Stimulated activated CD8-positive, alpha-beta memory T cell treated with anti-CD3 and anti-CD28 coated beads, Interleukin-7, amount 100 ng/mL, for 24 hours (primary cell): ENCODE results near the gene KRT78.

Experiments used
- DNase-seq: peaks from one replicate; pipeline ENCODE4 v3.0.0-alpha.2; 2020; ENCODE audit warnings: low read depth

KRT78 gene

DNA sequence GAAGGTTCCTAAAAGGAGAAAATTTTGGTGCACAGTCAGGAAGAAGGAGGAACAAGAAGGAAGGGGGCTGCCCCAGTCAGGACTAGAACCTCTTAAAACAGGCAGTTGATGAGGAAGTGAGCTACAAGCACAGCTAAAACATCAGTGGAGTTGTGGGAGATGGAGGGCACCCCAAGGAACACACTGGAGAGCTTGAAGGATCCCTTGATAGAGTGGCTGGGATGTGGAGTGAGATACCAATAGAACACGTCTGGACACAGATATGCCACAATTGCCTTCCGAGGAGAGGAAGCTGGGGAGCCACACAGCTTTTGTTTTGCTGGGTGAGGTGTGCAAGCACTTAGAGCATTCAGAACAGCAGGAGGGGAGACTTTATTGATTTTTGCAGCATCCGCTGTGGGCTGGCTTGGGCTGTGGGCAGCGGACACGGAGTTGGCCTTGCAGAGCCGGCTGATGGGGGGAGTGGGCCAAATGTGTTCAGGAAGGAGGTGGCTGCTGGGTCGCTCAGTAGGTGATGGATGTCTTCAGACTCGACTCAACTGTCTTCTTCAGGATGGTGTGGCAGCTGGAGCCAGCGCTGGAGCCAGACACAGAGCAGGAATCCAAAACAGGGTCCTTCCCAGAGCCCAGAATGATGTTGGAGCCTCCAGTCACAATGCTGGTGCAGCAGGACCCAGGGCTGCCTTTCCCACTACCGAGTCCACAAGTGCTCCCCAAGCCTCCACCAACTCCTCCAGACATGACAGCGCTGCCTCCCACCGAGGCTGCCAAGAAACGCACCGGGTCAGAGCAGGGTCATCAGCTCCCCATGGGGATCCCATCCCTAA is 10.0 kb downstream of the KRT78 start:
- DNase-seq = no peak

DNA sequence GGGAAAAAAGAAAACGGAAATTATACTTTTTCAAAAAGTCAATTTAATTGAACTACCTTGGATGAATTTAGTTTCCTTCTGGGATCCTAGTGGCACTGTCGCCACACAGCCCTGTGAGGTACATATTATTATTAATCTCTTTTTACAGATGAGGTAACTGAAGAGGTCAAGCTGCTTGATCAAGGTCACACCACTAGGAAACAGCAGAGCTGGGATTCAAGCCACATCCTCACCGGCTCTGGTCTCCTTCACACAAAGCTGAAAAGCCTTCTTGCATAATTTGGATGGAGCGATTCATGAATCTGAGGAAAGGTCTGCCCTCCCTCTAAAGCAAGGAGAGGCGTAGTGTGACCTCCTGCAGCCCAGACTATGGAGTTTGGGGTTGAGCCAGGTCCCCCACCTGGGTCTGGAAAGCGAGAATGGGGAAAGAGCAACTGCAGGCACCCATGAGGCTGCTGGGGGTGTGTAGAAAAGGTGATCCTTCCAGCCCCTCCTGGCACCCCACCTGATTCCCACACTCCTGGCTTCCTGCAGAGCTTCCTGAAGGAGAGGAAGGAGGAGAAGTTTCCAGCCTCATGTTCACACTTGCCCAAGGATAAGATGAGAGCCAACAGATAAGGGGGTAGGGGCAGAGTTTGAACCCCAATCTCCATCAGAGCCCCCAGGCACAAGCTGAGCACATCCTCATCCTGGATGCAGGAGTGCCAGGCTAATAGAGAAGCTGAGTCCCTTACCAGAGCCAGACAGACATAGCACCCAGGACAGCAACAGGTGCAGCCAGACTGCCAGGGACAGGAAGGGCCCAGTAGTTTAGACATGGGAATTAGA is 10.8 kb downstream of the KRT78 start:
- DNase-seq = no peak

DNA sequence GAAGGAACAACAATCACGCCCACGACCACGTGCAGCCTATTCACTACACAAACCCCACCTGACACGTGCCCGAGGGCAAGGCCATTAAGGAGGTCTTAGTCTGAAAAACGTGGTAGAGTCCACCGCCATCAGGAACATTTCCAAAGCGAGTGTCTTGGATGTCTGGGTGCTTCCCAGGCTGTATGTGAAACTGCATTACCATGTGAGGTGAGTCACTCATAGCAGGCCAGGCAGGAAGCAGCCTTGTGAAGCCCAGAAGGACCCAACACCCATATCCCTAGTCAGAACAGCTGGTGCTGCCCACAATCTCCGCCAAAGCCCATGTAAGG is 11.4 kb downstream of the KRT78 start:
- DNase-seq = no peak

DNA sequence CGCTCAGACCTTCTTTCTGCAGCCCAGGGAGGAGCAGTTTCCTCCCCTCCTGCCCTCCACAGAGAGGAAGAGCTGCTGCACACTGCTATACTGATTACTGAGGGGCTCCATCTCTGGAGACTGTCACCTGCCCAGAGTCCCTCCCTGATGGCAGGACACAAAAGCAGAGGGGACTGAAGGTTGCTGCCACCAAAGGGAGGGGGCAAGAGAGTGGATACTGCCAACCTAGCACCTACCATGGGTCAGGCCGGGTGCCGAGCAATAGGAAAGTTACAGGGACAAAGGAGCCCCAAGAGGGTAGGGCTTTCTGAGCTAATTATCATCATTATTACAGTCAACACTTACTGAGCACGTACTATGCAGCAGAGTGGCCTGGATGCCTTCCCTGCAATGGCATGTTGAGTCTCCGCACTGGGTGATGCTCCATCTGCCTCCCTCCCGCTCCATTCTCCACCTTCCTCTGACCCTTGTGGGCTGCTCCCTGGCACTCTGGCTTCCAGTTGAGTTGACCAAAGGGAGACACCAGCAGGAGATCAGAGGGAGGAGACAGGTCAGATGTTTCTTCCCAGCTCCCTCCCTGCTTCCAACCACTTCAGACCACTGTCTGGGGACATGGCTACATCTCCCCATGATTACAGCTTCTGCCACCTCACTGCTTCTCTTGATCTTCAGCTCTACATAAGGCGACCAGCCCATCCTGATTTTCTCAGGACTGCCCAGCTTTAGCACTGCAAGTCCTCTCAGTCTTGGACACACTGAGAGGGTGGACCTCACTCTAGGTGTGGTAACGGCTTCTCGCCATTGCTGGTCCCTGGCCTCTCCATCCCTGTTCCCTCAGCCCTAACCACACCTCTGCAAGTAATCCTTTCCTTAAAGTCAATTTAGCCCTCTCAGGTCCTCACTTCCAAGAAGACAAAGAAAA is 12.0 kb downstream of the KRT78 start:
- DNase-seq = no peak

DNA sequence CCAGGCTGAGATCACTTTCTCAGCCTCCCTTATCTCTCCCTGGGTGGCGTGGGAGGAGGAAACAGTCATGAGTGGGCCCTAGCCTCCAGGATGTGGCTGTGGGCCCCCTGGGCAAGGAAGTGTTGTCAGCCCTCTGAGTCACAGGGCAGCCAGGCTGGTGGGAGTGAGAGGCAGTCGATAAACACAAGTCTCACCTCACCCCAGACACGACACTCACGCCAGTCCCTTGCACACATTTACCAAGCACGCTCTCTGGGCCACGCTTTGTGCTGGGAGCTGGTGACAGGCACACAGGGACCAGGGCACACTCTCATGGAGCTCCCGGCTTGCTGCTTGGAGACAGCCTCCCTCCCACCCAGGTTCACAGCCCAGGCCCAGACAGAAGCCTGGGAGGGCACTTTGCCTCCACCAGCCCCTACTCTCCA is 12.7 kb downstream of the KRT78 start:
- DNase-seq = peak; percentile 45

DNA sequence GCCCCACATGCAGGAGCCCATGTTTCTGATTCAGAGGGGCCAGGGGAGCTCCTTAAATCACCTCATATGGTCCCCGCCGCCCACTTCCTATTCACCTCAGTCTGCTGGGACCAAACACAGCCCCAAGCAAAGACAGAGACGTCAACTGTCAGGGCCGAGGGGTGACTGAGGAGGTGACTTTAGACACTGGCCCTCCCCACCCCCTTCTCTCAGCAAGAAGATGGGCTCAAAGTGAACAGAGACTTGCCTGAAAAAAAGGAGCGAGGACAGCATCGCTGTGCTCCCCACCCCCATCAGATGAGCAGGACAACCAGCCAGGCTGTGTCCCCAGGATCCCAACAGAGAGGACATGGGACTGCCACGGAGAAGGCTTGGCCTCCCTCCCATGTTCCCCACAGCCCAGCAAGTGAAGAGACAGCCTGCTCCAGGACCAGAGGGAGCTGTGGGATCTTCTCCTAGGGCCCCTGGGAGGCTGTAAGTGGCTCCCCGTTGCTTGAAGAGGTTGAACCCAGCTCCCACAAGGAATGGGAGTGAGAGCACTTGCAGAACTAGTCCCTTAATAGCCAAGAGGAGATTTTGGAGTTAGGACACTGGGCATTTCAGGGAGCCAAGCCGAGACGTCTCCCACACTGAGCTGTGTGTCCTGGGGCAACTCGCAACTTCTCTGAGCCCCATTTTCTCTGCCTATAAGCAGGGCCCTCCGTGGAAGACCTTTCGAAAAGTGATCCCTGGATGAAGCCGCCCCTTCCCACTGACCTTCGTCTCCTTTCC is 13.3 kb downstream of the KRT78 start:
- no peak for DNase-seq

DNA sequence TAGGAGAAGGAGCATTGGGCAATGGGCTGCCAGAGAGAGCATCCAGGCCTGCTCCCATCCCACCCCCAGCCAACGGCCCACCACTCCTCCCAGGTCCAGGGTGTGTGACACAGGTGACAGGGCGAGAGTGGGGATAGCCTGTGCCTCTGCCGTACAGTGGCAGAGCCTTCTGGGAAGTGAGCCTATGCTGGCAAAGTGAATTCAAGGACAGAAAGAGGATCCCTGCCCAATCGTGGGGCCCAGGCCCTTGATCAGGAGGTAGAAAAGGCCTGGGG is 14.1 kb downstream of the KRT78 start:
- no peak for DNase-seq

DNA sequence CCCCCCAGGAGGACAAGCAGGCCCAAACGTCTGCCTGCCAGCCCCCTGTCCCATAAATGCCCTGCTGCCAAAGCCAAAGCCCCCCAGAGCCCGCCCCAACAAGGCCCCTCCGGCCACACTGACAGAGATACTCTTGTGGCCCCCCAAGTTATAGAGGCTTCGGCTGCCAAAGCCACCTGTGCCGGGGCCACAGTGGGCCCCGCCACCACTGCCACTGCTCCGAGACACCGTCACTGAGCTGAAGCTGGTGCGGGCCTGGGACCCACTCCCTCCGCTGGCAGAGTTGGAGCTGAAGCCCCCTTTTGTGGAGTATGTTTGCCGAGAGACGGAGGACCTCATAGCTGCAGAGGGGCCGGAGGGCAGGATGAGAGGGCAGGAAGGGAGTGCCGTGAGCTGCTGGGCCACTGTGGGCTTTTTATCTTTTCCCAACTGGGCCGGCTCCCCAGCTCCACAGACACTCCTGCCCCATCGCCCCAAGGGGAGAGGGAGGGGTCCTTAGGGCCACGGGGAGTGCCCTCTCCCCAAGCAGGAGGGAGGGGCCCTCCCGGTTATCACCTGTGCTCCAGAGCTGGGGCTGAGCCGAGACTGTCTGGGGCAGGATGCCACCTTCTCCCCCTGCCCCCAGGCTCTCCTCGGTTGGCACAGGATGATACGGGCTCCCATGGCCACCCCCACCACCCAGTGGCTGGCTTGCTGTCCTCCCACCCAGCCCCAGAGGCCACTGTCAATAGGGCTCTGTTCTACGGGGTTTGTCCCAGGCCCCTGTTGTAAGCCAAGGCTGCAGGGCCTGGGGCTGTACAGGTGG is 14.7 kb downstream of the KRT78 start, which contains the start of gene KRT79:
Gene KRT79, minus strand, starts transcription at position 390 of the 805 bp plus-strand sequence. Its CDS starts 51 bp downstream, at position 339.
- no peak for DNase-seq

DNA sequence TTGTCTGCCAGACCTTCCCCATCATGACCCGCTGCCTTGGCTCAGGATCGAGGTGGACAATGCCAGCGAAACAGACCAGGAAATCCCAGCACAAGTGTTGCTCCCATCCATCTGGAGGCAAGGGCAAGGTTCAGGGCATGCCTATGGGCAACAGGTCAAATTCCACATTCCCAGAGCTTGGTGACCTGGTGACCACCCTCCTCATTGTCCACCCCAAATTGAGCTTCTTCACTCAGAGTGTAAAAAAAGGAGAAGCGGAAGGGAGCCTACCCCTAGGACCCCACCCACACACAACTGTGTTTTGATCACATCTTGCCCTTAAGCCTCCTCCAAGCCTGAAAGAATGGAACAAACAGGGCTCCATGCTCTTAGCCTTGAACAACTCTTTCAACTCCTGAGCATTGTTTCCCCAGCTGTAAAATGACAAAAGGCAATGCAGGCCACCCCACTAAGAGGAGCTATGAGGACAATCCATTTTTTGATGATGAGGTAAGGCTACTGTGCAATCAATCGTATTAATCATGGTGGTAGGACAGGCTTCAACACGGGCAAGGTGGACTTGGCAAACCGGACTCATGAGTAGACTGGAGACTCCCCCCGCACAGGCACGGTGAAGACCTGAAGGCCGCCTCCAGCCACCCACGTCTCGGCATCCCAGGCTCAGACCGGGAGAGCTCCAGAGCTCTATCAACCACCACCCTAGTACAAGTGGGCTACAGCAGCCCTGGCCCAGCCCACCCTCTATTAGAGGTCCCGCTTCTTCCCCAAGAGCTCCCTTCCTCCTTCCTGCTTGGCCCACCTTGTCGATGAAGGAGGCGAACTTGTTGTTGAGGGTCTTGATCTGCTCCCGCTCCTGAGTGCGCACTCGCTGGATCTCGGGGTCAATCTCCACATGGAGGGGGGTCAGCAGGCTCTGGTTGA is 15.5 kb downstream of the KRT78 start:
- no peak for DNase-seq

DNA sequence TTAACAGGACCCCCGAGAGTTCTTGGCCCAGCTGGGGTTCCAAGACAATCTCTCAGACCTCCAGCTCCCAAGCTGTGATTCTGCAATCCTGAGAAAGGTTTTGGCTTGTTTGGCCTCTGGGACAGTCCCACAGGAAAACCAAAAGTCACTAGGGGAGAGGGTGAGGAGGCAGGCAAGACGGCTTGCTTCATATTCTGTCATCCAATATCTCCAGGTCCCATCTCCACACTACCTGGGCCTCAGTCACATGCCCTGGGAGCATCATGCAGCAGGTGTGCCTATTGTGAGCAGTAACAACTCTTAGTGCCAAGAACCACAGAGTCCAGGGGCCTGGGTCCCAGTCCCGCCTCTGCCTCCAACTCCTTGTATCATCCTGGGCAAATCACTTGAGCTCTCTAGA is 16.3 kb downstream of the KRT78 start:
- no peak for DNase-seq

DNA sequence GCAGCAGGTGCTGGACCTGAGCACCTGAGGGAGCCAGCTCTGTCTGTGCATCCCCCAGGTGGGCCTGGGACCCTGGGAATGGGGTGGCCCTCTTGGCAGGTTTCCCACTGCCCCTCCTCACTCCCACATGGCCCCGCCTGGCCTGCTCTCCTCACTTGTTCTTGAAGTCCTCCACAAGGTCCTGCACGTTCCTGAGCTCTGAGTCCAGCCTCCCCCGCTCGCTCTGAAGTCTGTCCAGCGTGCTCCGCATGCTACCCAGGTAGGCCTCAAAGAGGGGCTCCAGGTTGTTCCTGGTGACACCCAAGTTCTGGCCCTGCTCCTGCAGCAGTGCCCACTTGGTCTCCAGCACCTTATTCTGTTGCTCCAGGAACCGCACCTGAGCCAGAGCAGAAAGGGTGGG is 17.5 kb downstream of the KRT78 start:
- DNase-seq = no peak

DNA sequence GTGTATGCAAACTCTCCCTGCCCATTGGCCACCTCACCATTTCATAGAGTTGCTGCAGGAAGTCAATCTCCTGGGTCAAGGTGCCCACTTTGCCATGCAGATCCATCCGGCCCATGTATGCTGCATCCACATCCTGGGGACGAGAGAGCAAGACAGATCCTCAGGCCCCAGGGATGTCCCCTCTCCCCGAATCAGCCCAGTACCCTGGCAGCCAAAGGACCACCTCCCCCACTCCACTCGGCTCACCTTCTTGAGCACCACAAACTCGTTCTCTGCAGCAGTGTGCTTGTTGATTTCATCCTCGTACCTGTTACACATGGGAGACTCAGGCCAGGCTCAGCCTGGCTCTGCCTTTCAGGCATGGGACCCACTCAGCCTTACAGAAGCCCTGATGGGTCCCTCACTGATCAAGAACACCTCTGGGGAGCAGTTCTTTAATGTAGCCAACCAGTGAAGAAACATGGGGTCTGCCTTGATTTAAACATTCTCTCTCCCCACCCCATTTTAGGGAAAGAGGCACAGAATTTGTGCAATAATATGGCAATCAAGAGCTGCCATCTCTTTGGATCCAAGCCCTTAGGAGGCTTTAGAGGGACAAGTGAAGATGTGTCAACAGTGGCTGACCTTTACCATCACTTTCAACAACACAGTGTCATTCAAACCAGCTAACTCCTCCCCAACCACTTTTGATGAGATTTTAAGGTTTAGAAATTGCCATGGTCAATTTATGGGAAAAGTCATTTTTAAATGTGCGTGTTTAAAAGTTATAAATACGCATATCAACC is 18.6 kb downstream of the KRT78 start:
- DNase-seq = no peak

DNA sequence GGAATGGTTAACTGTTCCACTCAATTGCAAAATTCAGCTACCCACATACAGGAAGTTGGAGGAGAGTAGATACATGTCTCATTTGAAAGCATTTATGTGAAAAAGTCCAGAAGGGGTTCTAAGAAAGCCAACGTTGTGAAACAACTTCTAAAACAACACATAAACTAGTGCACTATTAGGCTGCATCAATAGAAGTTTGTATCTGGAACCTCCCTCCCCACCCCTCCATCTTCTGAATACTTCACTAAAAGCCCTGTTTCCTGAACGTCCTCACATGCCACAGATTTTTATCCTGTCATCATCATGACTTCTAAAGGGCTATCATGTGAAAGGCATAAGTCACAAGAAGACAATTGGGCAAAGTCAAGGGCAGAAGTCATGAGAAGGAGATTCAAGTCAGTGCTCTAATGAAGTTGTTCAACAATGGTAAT is 20.2 kb downstream of the KRT78 start:
- no peak for DNase-seq

DNA sequence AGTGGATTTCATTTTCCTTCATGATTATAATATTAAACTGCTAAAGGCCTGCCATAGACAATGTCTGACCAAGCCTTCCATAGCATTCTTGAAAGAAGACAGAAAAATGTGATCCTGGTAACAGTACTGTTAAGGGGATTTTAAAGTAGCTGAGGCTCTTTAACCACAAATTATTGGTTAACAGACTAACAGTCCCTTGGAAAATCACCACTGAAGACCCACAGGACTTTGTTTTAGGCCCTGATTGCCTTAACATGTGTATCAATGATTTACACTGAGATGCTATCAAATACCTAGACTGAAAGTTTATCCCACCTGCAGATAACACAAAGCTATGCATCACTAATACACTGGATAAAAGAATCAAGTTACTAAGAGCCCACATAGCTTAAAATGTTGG is 20.6 kb downstream of the KRT78 start:
- DNase-seq = no peak

DNA sequence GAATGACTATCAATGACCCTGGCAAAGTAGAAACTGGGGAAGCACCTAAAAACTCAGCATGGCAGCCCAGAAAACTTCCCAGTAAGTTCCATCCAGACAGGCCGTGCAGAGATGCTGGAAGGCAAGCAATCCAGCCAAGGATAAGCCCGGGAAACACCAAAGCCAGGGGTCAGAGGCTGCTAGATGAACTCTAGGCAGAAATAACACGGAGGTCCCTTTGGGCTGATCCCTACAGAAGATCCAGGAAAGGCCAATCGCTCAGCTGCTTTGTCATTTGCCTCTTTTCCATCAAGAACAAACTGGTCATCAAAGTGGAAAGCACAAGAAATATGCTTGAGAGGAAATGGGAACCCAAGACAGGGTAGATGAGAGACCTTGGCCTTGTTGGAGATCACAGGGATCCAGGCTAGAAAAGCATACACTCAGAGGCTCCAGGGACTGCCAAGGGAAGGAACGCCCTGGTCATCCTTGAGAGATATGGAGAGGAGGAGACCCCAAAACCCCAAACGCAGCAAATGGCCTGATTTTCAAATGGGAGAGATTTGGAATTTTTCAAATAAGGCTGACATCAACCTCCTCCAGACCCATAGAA is 21.2 kb downstream of the KRT78 start:
- no peak for DNase-seq

DNA sequence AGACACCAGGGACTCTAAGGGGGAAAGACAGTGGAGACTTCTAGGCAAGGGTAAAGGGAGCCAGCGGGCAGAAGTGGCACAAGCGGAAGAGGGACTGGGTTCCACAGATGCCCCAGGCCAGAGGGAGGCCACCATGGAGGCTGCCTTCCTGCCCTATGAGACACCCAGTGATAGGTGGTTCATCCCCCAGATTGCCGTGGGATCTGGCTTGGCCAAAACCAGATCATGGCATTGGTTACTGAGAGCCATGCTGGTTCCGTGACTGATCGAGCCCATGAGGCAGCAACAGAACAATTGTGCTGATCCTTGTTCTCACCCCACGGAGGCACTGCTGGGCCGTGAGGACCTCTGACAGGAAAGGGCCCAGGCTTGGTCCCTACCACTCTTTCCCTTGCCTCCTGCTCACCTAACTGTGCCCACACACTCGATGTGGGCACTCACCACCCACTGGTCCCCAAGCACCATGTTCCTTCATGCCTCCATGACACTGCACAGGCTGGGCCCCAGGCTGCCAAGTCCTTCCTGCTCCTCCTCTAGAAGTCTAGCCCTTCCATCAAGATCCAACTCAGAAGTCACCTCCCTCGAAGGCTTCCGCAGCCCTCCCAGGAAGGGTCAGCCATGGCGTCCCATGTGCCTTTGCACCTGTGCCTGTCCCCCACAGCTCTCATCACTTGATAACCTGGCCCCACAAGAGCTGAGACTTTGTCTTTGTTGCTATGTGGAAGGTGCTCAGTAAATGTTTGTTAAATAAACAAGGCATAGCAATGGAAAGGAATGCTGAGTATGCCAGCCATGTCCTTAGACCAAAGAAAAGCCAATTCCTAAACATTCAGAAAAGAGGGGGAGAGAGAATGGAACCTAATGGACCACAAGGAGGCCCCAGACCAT is 21.9 kb downstream of the KRT78 start:
- no peak for DNase-seq

DNA sequence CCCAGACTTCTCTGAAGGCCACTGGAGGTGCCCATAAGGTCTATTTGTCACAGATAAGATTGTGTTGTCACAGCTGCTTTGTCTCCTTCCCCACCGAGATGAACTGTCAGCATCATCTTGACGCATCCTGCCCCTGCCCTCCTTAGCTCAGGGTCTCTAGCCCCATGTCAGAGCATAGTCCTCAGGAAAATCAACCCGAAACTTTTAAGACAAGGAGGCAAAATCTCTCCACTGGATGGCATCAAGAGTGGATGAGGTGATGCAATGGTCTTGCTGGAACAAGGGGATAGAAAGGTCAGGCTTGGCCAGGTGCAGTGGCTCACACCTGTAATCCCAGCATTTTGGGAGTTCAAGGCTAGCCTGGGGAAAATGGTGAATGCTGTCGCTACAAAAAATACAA is 22.8 kb downstream of the KRT78 start:
- no peak for DNase-seq
